T-helper 9 cell (primary cell): ENCODE results near the gene MAP1A.

Experiments used
- DNase-seq: peaks from one replicate; pipeline ENCODE4 v3.0.0-alpha.2; 2020
- total RNA-seq, 2 donors: gene quantifications; one replicate each; lab custom pipeline; 2026; lab: John Stamatoyannopoulos, UW

The MAP1A gene
- total RNA-seq: 15.7 to 23.9 reads per million in 2 donors

DNA sequence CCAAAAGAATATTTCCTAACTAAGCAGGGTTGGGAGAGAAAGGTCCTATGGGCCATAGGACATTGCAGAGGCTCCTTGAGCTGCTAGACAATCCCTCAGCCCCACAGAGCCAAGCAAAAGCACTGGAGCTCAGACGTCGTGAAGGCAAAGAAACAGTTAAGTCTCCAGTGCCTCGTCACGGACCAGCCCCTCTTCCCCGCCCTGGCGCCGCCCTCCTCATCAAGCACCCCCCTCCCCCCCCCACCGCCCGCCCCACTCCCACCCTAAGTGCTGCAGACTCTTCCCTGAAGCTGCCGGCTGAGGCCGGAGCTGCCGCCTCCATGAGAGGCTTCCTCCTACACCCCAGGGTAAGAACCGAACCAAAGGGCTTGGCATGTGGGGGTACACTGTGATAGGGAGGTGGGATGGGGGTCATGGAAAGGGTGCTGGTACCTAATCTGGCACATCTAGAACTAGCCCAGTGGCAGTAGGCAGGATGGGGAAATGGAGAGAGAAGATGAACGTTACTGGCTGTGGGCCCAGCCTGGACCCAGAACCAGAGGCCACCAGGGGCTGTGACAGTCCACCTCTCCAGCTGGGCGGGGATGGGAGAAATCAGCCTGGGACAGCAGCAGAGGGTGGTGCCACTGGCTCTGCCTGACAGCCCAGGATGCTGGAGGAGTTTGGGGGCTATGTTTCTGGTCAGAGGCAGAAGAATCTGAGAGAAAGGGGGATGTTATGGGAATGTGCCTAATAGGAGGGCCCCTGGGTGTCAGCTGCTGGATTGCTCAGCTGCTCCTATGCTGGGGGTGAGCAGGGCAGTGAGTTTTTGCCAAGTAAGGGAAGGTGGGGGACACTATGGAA lies at the start of gene MAP1A:
TSS of gene MAP1A (plus strand) at position 255 of the 843 bp plus-strand sequence. CDS start 3,866 bp downstream, outside the sequence.
- no peak for DNase-seq

DNA sequence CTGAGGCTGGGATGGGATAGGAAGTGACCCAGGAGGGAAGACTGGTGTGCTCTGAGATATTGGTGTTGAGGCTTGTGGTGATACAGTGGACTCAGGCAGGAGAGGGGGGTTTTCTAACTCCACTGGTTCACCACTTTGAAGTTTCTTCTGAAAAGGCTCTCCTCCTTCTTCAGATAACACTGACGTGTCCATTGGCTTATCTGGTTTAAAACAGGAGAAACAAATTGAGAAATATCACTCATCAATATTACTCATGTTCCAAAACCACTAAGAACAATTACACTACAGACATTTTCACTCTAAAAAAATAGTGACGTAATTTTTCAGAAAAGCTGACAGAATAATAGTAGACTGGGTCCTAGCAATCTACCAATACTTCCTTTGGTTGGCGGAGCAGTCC lies 47.5 kb upstream of the MAP1A start:
- no peak for DNase-seq

DNA sequence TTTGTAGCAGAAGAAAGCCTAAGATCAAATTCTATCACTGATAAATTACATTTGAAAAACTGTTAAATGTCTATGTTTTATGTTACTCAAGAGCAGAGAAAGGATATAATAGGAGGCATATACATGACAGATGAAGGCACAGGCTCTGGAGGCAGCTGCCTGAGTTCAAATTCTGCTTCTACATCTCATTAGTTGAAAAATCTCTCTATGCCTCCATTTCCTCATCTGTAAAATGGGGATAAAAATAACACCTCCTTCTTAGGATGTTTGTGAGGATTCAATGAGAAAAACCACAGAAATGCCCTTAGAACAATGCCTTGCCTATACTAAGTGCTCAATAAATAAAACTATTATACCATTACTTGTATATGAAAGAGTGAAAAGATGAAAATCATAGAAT lies 45.4 kb upstream of the MAP1A start:
- no peak for DNase-seq

- DNase-seq: no peak
Measured at GRCh38 chr15:43473885-43474284, 43.5 kb upstream of the MAP1A start.

- no peak for DNase-seq
Measured at GRCh38 chr15:43483297-43484128, 33.9 kb upstream of the MAP1A start.

DNA sequence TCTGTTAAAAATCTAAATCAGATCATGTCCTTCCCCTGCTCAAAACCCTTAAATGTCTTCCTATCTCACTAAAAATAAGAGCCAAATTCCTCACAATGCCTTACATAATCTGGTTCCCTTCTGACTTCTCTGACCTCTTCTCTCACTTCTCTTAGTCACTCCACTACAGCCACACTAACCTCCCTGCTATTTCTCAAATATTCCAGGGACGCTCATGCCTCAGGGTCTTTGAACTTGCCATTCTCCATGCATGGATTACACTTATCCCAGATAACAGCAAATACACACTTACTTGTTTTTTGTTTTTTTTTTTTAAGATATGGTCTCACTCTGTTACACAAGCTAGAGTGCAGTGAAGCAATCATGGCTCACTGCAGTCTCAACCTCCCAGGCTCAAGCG lies 33.0 kb upstream of the MAP1A start:
- DNase-seq: no peak

- DNase-seq: no peak
Measured at GRCh38 chr15:43487271-43487895, 30.0 kb upstream of the MAP1A start.

DNA sequence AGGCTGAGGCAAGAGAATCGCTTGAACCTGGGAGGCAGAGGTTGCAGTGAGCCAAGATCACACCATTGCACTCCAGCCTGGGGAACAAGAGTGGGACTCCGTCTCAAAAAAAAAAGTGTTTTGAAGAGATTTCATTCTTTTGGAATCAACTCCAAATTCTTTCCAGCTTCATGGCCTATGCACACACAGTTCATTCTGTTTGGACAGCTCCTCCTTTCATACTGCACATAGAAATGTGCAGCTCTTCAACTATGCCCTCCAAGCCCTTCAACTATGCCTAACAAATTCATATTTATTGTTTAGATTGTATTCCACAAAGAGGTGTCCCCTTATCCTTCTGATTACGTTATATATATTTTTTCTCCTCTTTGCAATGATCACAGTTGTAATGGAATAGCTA lies 28.6 kb upstream of the MAP1A start:
- DNase-seq: no peak

DNA sequence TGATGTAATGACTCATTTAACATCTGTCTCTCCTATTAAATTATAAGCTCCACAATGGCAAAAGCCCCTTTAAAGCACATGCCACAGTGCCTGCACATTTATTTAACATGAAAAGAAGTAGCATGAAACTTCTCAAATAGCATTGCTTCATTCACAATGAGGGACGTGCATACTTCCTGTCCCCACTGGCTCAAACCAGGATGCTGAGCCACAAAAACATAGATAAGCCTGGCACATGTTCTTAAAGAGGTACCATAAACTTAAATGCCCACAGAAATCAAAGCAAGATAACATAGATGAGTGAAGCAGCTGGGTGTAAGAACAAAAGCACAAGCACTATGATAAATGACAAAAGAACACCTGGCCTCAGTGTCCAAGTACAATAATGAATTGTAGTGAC lies 28.2 kb upstream of the MAP1A start:
- DNase-seq: no peak

DNA sequence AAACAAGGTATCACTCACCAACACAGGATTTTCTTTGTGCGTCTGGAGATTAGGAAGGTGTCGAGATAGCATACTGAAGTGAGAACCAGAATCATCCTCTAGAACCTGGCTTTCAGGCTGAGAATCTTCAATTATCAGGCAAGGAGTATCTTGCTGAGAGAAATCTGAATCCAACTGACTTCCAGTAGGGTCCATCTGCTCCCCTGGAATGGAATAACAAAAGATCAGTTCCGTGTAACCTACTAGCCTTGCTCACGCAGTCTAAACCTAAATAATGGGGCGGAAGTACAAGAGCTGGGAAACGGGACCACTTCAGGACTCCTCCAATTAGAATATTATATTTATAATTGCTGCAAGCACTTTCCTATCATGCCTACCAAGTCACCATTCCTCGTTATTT lies 25.1 kb upstream of the MAP1A start:
- DNase-seq: no peak

DNA sequence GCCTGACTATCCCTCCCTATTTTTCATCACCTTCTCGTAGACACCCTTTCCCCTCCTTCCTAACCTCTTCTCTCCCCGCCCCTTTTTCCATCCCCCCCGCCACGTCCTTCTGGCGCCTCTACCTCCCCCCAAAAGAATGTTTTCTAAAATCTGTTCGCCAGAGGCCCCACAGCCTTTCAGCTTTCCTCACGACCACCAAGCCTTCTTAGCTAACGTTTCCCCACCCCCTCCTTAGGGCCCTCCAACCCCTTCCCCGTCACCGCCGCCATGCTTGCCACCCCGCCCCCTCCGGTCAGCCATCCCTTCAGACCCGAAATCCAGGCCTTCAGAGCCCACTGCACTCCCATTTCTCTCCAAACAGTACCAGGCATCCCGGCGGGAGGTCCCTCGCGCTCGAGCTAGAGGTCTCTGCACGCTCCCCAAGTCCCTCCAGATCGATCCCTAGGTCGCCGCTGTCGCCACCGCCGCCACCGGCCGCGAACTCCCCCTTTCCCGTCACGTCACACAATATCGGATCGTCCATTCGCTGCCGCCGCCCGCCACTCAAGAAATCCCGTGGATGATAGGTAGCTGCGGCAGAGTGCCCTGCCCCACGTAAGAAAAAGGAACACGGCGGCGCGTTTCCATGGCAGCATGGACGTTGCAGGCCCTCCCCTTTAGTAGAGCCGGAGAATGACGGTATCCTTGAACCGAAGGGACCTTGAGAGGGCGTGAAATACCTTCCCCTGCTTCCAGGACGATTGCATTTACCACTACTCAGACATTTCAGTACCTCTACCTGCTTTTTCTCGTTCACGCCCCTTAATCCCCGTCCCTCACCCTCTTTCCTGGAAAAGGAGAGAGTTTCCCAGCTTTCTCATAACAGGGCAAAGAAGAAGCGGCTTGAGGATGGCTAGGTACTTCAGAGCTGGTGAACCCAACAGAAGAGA lies 24.5 kb upstream of the MAP1A start, which contains the start of gene TP53BP1:
TSS of gene TP53BP1 (minus strand) at position 484 of the 929 bp plus-strand sequence. CDS start at position 371, 113 bp downstream.
- peak; percentile 93 for DNase-seq

DNA sequence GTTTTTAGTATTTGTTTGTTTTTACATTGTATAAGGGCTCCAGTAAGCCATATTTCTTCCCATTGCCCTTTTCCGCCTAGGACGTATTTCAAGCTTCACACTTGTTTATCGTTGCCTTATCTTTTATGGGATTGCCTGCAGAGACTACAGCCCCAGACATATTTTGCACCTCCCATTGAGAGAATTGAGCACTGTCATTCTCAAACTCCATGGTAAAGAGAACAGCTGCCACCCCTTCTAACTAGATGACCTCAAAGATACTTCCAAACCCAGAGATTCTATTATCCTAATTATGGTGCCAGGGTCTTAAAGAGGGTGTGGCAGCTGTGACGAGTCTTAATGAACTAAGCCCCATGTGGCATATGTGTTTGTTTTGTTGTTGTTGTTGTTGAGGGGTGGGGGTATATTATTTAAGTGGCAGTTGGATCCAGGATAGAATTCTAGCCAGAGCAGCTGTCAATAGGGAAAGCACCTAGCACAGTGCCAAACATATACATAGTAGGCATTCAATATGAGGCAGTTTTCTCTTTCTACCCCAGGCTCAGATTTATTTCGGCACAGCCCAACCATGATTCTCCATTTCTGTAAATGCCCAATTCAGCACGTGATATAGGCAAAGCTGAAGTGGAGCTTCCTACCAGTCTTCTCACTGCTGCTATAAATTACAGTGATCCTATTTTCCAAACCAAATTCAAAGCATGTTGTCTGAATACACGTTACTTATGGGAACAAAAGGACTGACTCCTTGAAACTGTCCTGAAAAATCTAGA lies 23.5 kb upstream of the MAP1A start:
- no peak for DNase-seq

DNA sequence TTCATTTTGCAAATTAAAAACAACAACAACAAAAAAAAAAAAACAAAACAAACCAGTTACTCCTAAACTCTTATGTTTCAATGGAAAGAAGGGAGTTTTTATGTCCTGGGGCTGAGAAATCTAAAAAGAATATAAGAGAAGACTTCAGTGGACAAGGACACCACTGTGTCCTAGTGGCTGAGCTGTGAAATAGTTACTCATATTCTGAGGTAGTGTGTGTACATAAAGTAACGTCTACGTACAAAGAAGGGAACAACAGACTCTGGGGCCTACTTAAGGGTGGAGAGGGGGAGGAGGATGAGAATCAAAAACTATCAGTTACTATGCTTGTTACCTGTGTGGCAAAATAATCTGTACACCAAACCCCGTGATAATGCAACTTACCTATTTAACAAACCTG lies 18.4 kb upstream of the MAP1A start:
- no peak for DNase-seq

- no peak for DNase-seq
Measured at GRCh38 chr15:43499635-43500034, 17.8 kb upstream of the MAP1A start.

GRCh38 chr15:43505738-43506137 lies 11.7 kb upstream of the MAP1A start:
- DNase-seq: no peak

GRCh38 chr15:43508421-43508820 lies 9.0 kb upstream of the MAP1A start:
- DNase-seq: no peak

DNA sequence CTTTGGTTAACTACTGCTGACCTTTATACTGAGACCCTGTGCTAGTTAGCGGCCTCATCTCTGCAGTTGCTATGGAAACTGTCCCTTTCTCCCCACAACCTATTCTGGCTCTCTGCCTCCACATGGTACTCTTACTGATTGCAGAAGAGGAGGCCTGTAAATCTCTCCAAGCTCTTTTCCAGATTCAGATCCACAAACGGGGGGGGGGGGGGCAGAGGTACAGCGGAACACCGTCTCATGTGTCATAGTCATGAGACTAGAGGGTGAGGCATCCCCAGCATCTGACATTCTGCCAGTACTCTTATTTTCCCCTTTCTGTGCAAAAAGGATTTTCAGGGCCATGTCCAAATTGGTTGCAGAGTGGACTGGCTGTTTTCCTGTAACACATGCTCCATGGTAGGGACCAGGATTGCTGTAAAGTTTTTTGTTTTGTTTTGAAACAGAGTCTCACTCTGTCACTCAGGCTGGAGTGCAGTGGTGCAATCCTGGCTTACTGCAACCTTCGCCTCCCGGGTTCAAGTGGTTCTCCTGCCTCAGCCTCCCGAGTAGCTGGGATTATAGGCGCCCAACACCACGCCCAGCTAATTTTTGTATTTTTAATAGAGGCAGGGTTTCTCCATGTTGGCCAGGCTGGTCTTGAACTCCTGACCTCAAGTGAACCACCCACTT lies 8.3 kb upstream of the MAP1A start:
- DNase-seq: no peak

GRCh38 chr15:43509660-43510199 lies 7.7 kb upstream of the MAP1A start:
- no peak for DNase-seq

DNA sequence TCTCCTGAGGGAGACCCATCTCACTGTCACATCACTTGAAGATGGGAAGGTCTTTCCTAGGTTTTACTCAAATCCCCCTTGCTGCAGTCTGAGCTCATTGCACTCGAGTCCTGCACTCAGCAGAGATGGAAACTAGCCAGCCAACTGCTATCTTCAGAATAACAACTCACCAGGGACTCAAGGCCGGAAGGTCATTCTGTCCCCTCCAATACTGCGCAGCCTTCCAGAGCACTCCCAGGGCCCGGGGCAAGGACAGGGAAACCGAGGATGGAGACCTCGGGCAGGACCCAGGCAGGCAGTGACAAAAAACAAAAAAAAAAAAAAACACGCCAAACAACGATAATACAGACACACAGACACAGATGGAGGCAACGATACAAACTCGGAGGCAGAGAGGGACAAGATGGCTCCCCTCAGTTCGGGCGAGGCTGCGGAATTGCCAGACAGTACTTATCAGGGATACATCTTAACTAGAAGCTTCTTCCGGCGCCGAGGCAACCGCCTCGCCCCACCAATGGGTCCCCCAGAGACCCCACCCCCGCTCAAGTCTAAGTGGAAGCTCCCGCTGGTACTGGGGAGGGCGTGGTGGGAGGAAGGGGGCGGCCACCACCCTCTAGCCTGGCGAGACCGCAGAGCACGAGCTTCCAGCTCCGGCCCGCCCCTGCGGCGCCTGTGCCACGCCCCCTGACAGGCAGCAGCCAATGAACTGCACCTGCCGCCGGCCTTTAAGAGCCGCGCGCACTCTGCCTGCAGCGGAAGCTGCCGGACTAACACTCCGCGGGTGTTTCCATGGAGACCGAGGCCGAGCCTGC lies 7.0 kb upstream of the MAP1A start:
- DNase-seq: peak; percentile 91
